IMR-90 (cell line): ENCODE measurements around the gene KIF4B. TPM values are rescaled to one million over a fixed set of nuclear protein-coding genes. Genes with fewer than 3 reads are reported as not detected.

Experiments
- ATAC-seq: fragments of 200-7000 bp; cut with Tn5 transposase; 2 replicates; pipeline ENCODE4 v1.9.1; 2020; ENCODE audit warnings: low read depth, mild to moderate bottlenecking, moderate library complexity
- BruUV-seq: library from RNA; stranded (reverse); fragments of 400-500 nt; replicated peaks from 2 replicates; lab custom pipeline; 2021; lab: Mats Ljungman, UMichigan
- CTCF ChIA-PET: fragments of 300-600 bp; formaldehyde crosslinking; extraction: SDS; loops from one replicate; lab custom pipeline; 2021; ENCODE audit warnings: antibody characterized with exemption; lab: Yijun Ruan, JAX
- POLR2A ChIA-PET: fragments of 300-600 bp; sonication (Branson Sonifier 250); formaldehyde crosslinking; loops from one replicate; lab custom pipeline; 2022; ENCODE audit warnings: antibody characterized with exemption; ENCODE audit not compliant: unreplicated experiment; lab: Charles Lee
- DNase-seq: peaks from one replicate; pipeline ENCODE4 v3.0.0; 2013
- H2AFZ ChIP-seq: replicated peaks from 2 replicates; pipeline ENCODE3; 2013; ENCODE audit warnings: low read length, mild to moderate bottlenecking; ENCODE audit not compliant: poor library complexity
- H2AK5ac ChIP-seq: 2 replicates; pipeline ENCODE4 v1.6.1; 2013; ENCODE audit warnings: low read depth, low read length, inconsistent platforms
- H2AK9ac ChIP-seq: replicated peaks from 2 replicates; pipeline ENCODE3; 2013; ENCODE audit warnings: mild to moderate bottlenecking, low read depth, low read length, moderate library complexity; ENCODE audit not compliant: poor library complexity
- H2BK120ac ChIP-seq: 2 replicates; pipeline ENCODE4 v1.6.1; 2013; ENCODE audit warnings: low read depth, low read length, inconsistent platforms
- H2BK15ac ChIP-seq: 3 replicates; pipeline ENCODE4 v1.6.1; 2013; ENCODE audit warnings: low read depth, low read length, inconsistent platforms
- H2BK20ac ChIP-seq: 2 replicates; pipeline ENCODE4 v1.6.1; 2013; ENCODE audit warnings: low read depth, mild to moderate bottlenecking, inconsistent platforms, low read length, moderate library complexity
- H2BK5ac ChIP-seq: 2 replicates; pipeline ENCODE4 v1.6.1; 2013; ENCODE audit warnings: mild to moderate bottlenecking, low read depth, low read length, inconsistent platforms; ENCODE audit not compliant: poor library complexity, severe bottlenecking
- H3K14ac ChIP-seq: replicated peaks from 2 replicates; pipeline ENCODE4 v1.6.1; 2013; ENCODE audit warnings: low read depth, low read length, inconsistent platforms
- H3K18ac ChIP-seq: 2 replicates; pipeline ENCODE4 v1.6.1; 2013; ENCODE audit warnings: low read depth, low read length, control low read depth
- H3K23ac ChIP-seq: 2 replicates; pipeline ENCODE4 v1.6.1; 2013; ENCODE audit warnings: low read depth, low read length, inconsistent platforms
- H3K27ac ChIP-seq: 2 replicates; pipeline ENCODE4 v1.5.1; 2013; ENCODE audit warnings: mild to moderate bottlenecking, control low read depth, low read length; ENCODE audit not compliant: insufficient read depth
- H3K27me3 ChIP-seq: 2 replicates; pipeline ENCODE4 v1.6.1; 2013; ENCODE audit warnings: low read length; ENCODE audit not compliant: control insufficient read depth, insufficient read depth
- H3K36me3 ChIP-seq: 2 replicates; pipeline ENCODE4 v1.6.1; 2013; ENCODE audit warnings: low read length, mixed read lengths; ENCODE audit not compliant: control insufficient read depth, insufficient read depth
- H3K4ac ChIP-seq: 2 replicates; pipeline ENCODE4 v1.6.1; 2013; ENCODE audit warnings: low read depth, low read length, inconsistent platforms
- H3K4me1 ChIP-seq: 2 replicates; pipeline ENCODE4 v1.6.1; 2013; ENCODE audit warnings: low read length, mixed read lengths; ENCODE audit not compliant: control insufficient read depth, insufficient read depth
- H3K4me2 ChIP-seq: 2 replicates; pipeline ENCODE4 v1.6.1; 2013; ENCODE audit warnings: low read depth, mild to moderate bottlenecking, control low read depth, low read length, moderate library complexity
- H3K4me3 ChIP-seq: 2 replicates; pipeline ENCODE4 v1.5.1; 2013; ENCODE audit warnings: low read depth, mild to moderate bottlenecking, control low read depth, low read length, moderate library complexity; ENCODE audit not compliant: insufficient read depth
- H3K56ac ChIP-seq: 2 replicates; pipeline ENCODE4 v1.6.1; 2013; ENCODE audit warnings: low read length, inconsistent platforms; ENCODE audit not compliant: insufficient read depth; ENCODE audit errors: extremely low read depth
- H3K79me1 ChIP-seq, 2 experiments: 2 replicates each; pipeline ENCODE4 v1.6.1; 2013; ENCODE audit warnings: low read length in 2 of 2, inconsistent platforms in 1 of 2, low read depth in 1 of 2
- H3K9ac ChIP-seq: 2 replicates; pipeline ENCODE4 v1.6.1; 2013; ENCODE audit warnings: low read depth, low read length, control low read depth
- H3K9me1 ChIP-seq: 2 replicates; pipeline ENCODE4 v1.6.1; 2013; ENCODE audit warnings: low read length, inconsistent platforms; ENCODE audit not compliant: insufficient read depth
- H3K9me3 ChIP-seq: 2 replicates; pipeline ENCODE4 v1.6.1; 2013; ENCODE audit warnings: low read length; ENCODE audit not compliant: control insufficient read depth, insufficient read depth
- H4K20me1 ChIP-seq: 2 replicates; pipeline ENCODE4 v1.6.1; 2013; ENCODE audit warnings: low read length, inconsistent platforms; ENCODE audit not compliant: insufficient read depth
- H4K5ac ChIP-seq: 2 replicates; pipeline ENCODE4 v1.6.1; 2013; ENCODE audit warnings: mild to moderate bottlenecking, low read depth, low read length, control low read depth
- H4K8ac ChIP-seq, 2 experiments: 2 replicates each; pipeline ENCODE4 v1.6.1; 2013; ENCODE audit warnings: low read depth in 2 of 2, low read length in 2 of 2, control low read depth in 1 of 2, inconsistent platforms in 1 of 2
- H4K91ac ChIP-seq: 2 replicates; pipeline ENCODE4 v1.6.1; 2013; ENCODE audit warnings: low read depth, low read length, inconsistent platforms; ENCODE audit not compliant: insufficient read depth
- BHLHE40 ChIP-seq: fragments of 150-350 bp; IDR thresholded peaks from 2 replicates; pipeline ENCODE4 v1.6.1; 2016; ENCODE audit warnings: mild to moderate bottlenecking, low read depth, low read length
- CEBPB ChIP-seq: IDR thresholded peaks from 2 replicates; pipeline ENCODE4 v1.6.1; 2012; ENCODE audit warnings: low read depth, low read length, improper control_type of control experiment
- CHD1 ChIP-seq: IDR thresholded peaks from 2 replicates; pipeline ENCODE4 v1.6.1; 2012; ENCODE audit warnings: low read depth, low read length, improper control_type of control experiment
- CTCF ChIP-seq: conservative IDR thresholded peaks from 2 replicates; pipeline ENCODE4 v1.5.1; 2012; ENCODE audit warnings: mild to moderate bottlenecking, low read depth, low read length, improper control_type of control experiment
- ELK1 ChIP-seq: fragments of 150-350 bp; IDR thresholded peaks from 2 replicates; pipeline ENCODE4 v1.6.1; 2016; ENCODE audit warnings: low read depth, mild to moderate bottlenecking, low read length, moderate library complexity, borderline replicate concordance
- FOS ChIP-seq: fragments of 150-350 bp; IDR thresholded peaks from 2 replicates; pipeline ENCODE4 v1.6.1; 2016; ENCODE audit warnings: low read depth, low read length
- MAFK ChIP-seq: IDR thresholded peaks from 2 replicates; pipeline ENCODE4 v1.6.1; 2012; ENCODE audit warnings: low read depth, low read length, improper control_type of control experiment
- MAZ ChIP-seq: IDR thresholded peaks from 2 replicates; pipeline ENCODE4 v1.6.1; 2012; ENCODE audit warnings: low read depth, mild to moderate bottlenecking, low read length, improper control_type of control experiment, moderate library complexity, borderline replicate concordance
- MXI1 ChIP-seq: IDR thresholded peaks from 2 replicates; pipeline ENCODE4 v1.6.1; 2012; ENCODE audit warnings: low read depth, mild to moderate bottlenecking, low read length, moderate library complexity, borderline replicate concordance
- NFE2L2 ChIP-seq: fragments of 150-350 bp; IDR thresholded peaks from 2 replicates; pipeline ENCODE4 v1.6.1; 2016; ENCODE audit warnings: low read depth, mild to moderate bottlenecking, low read length
- POLR2A ChIP-seq: IDR thresholded peaks from 2 replicates; pipeline ENCODE4 v1.6.1; 2012; ENCODE audit warnings: mild to moderate bottlenecking, low read depth, low read length
- RAD21 ChIP-seq: IDR thresholded peaks from 2 replicates; pipeline ENCODE4 v1.6.1; 2012; ENCODE audit warnings: low read length, improper control_type of control experiment
- RCOR1 ChIP-seq: IDR thresholded peaks from 2 replicates; pipeline ENCODE4 v1.6.1; 2012; ENCODE audit warnings: mild to moderate bottlenecking, low read length, improper control_type of control experiment; ENCODE audit not compliant: insufficient replicate concordance
- RFX5 ChIP-seq: IDR thresholded peaks from 2 replicates; pipeline ENCODE4 v1.8.0; 2012; ENCODE audit warnings: low read depth, mild to moderate bottlenecking, low read length, moderate library complexity
- SMC3 ChIP-seq: fragments of 150-350 bp; IDR thresholded peaks from 2 replicates; pipeline ENCODE4 v1.6.1; 2016; ENCODE audit warnings: low read depth, mild to moderate bottlenecking, antibody characterized with exemption, low read length, moderate library complexity
- USF2 ChIP-seq: fragments of 150-350 bp; IDR thresholded peaks from 2 replicates; pipeline ENCODE4 v1.6.1; 2017; ENCODE audit warnings: mild to moderate bottlenecking, antibody characterized with exemption, low read length, low read depth
- WGBS, 2 experiments: methylation state at CpG; one replicate each; pipeline versions ENCODE4 v1.1.5 to v1.1.7; 2013; ENCODE audit warnings: missing lambda C conversion rate in 2 of 2; ENCODE audit not compliant: insufficient read length in 1 of 2; ENCODE audit errors: extremely low coverage in 2 of 2; 5-methylcytosine and 5-hydroxymethylcytosine counted together
- dilution Hi-C: fragments of 300-500 bp; cut with HindIII; formaldehyde crosslinking; loops from one replicate; pipeline ENCODE4 v1.14.3; 2018; ENCODE audit warnings: low sequenced_read_pairs; ENCODE audit not compliant: unreplicated experiment
- in situ Hi-C: fragments of 300-500 bp; cut with MboI; formaldehyde crosslinking; loops from 3 replicates; pipeline ENCODE4 v1.14.3; 2019; ENCODE audit warnings: low sequenced_read_pairs, inconsistent platforms, mixed read lengths
- intact Hi-C: fragments of 100-400 bp; cut with micrococcal nuclease; formaldehyde crosslinking; loops from 2 replicates; pipeline ENCODE4 v1.10.0; 2022
- polyA plus RNA-seq, 3 experiments: library from polyadenylated mRNA; depleted of rRNA; stranded (reverse); fragments of >200 nt; gene quantifications; 2 replicates each; pipeline ENCODE4 v1.2.3, GENCODE V29; 2012; ENCODE audit warnings: low replicate concordance in 1 of 3
- total RNA-seq: library from RNA; depleted of rRNA; stranded (reverse); fragments of >200 nt; gene quantifications from 2 replicates; pipeline ENCODE4 v1.2.3, GENCODE V29; 2012

The KIF4B gene
- total and polyA plus RNA-seq, 2 of the 4 experiments (the other 2 are of a cell fraction), result under 0.01 to 0.03 TPM

- no peak overlapping the region for H3K4me2 ChIP-seq
- H2BK20ac ChIP-seq, result no peak overlapping the region
- no peak overlapping the region for H3K4me3 ChIP-seq
- H3K27ac ChIP-seq, result no peak overlapping the region
- H3K14ac ChIP-seq, result no peak overlapping the region
- no peak overlapping the region for H2AFZ ChIP-seq
- no peak overlapping the region for H4K8ac ChIP-seq
- H3K36me3 ChIP-seq, result no peaks in the 10 kb centered on the region
- H3K56ac ChIP-seq, result no peak overlapping the region
- dilution Hi-C loops (no loop called here), in situ Hi-C loops (no loop called here), intact Hi-C loops (no loop called here)
- no peak overlapping the region for H2BK120ac ChIP-seq
- no peak overlapping the region for H4K91ac ChIP-seq
- H3K9me1 ChIP-seq, result no peaks in the 10 kb centered on the region
- H3K4me1 ChIP-seq, result no peaks in the 10 kb centered on the region
- H2BK5ac ChIP-seq, result no peak overlapping the region
- no peaks in the 10 kb centered on the region for H4K20me1 ChIP-seq
- ChIA-PET POLR2A (no interaction called here), CTCF (no interaction called here)
- ATAC-seq (no peak), DNase-seq (no peak)
- H2BK15ac ChIP-seq, result no peak overlapping the region
- no peak overlapping the region for H2AK9ac ChIP-seq
- no peaks in the 10 kb centered on the region for H3K79me1 ChIP-seq
- no peaks in the 10 kb centered on the region for H3K27me3 ChIP-seq
- TF ChIP-seq USF2 (no peak), MAFK (no peak), ELK1 (no peak), FOS (no peak), SMC3 (no peak), RFX5 (no peak), MAZ (no peak), MXI1 (no peak), NFE2L2 (no peak), RAD21 (no peak), CTCF (no peak), BHLHE40 (no peak), RCOR1 (no peak), CHD1 (no peak), CEBPB (no peak), POLR2A (no peak)
- no peak overlapping the region for H4K5ac ChIP-seq
- H3K4ac ChIP-seq, result no peak overlapping the region
- WGBS, 2 experiments, result 0% methylated on average over 1 of the region's 4 CpGs; no CpG with 5 or more reads in 1 of the 2 experiments
- no peak overlapping the region for H3K23ac ChIP-seq
- H3K9ac ChIP-seq, result no peak overlapping the region
- no peak overlapping the region for H3K18ac ChIP-seq
- H3K9me3 ChIP-seq, result no peaks in the 10 kb centered on the region
- no peak overlapping the region for H2AK5ac ChIP-seq
- no TSS peak for BruUV-seq
Observed at GRCh38 chr5:155053501-155053900, 39.9 kb downstream of the KIF4B start.
